Measurements from ENCODE around the gene PEX16.
"Not testable (repeated sequence)": the region's sequence is repeated elsewhere in the genome, so short reads cannot be mapped to it uniquely, and the experiment has no call there.

PEX16 gene

DNA sequence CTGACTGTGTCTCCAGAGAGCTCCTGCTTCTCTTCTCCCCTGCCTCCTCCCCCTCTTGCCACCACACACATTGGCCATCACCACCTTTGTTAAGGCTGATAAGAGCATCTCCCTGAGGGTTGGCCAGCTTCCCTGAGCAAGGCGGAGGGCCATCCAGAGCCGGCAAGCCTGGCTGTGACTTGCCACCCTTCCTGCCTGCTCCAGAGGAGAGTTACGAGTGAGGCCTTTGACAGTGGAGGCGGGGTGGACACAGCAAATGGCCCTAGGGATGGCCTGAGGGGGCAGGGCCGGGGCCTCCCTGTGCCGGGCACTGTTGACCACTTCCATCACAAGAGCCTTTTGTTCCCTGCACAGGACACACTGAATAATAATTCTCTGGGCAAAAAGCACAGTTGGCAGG, 16.1 kb downstream of the PEX16 start:
- Mint-ChIP-seq H3K27me3 (peaks cover 6% of the 10 kb centered on the region), H3K27ac (no peak overlapping the region), H3K9me3 (no peaks in the 10 kb centered on the region), H3K36me3 (no peaks in the 10 kb centered on the region), H3K4me1 (peaks cover 11% of the 10 kb centered on the region), H3K4me3 (no peak overlapping the region)
- ATAC-seq (ENCODE audit: low read depth) (no peak), DNase-seq (ENCODE audit: low spot score in 2 of 2) (no peak)

DNA sequence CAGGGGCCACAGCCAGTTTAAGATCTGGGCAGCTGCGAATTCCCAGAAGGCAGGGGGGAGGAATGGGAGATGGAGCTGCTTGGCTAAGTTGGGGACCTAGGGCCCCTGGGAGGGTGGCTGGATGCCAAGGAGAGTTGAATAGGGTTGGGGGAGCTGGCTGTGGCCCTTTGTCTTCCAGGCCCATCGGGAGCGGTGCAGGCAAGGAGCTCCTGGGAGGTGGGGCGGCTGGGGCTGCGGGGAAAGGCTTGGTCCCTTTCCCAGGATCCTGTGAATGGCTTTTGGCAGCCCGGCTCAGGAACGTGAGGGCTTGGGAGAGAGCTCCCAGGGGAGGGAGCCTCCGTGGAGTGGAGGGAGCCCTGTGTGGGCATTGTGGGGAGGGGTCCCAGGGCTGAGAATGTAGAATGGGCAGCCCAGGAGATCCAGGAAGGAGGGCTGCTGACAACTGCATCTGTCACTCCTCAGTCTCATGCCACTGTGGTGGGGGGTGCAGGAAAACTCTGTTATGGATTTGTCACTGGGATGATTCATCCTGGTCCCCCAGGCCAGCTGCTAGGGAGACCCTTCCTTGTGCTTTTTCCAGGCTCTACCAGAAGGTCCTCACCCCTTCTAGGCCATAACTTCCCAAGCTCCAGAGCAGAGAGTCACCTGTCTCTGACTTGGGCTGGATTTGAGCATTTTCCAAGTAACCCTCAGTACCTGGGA, 16.6 kb downstream of the PEX16 start:
- Mint-ChIP-seq H3K36me3 (no peaks in the 10 kb centered on the region), H3K4me3 (peak overlapping the region; percentile 50), H3K27ac (no peak overlapping the region), H3K27me3 (peaks cover 6% of the 10 kb centered on the region), H3K4me1 (peaks cover 8% of the 10 kb centered on the region), H3K9me3 (no peaks in the 10 kb centered on the region)
- DNase-seq (ENCODE audit: low spot score in 2 of 2) (no peak), ATAC-seq (ENCODE audit: low read depth) (no peak)

DNA sequence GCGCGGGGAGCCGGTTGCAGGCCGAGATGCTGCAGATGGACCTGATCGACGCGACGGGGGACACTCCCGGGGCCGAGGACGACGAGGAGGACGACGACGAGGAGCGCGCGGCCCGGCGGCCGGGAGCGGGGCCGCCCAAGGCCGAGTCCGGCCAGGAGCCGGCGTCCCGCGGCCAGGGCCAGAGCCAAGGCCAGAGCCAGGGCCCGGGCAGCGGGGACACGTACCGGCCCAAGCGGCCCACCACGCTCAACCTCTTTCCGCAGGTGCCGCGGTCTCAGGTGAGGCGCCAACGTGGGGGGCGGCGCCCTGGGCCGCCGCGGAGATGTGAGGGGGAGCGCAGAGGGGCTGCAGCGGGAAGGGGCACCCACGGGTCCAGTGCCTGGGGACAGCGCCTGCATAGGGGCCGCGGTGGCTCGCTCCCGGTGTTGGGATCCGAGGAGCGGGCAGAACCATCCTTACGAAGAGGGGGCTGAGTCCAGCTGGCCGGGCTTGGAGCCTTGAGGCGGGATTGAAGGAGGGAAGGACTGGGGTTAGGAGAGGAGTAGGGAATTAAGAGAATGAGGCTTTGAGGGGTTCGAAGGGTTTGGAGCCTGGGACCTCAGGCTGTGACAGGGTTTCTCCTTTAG, 17.4 kb downstream of the PEX16 start:
- not testable (repeated sequence) for H3K27me3 Mint-ChIP-seq; ATAC-seq (ENCODE audit: low read depth); H3K4me1 Mint-ChIP-seq; DNase-seq (ENCODE audit: low spot score in 2 of 2); H3K36me3 Mint-ChIP-seq; H3K9me3 Mint-ChIP-seq
- H3K27ac Mint-ChIP-seq = peak overlapping the region; percentile 92
- H3K4me3 Mint-ChIP-seq = peak overlapping the region; percentile 79

GRCh38 chr11:45899448-45900174, 18.1 kb downstream of the PEX16 start:
- DNase-seq (ENCODE audit: low spot score in 2 of 2) = peak; percentile 75 to 77
- Mint-ChIP-seq H3K9me3 (no peaks in the 10 kb centered on the region), H3K36me3 (no peaks in the 10 kb centered on the region), H3K4me1 (peaks cover 8% of the 10 kb centered on the region), H3K27ac (peak overlapping the region; percentile 92), H3K4me3 (peak overlapping the region; percentile 79), H3K27me3 (peaks cover 14% of the 10 kb centered on the region)
- peak; percentile 87 for ATAC-seq (ENCODE audit: low read depth)

DNA sequence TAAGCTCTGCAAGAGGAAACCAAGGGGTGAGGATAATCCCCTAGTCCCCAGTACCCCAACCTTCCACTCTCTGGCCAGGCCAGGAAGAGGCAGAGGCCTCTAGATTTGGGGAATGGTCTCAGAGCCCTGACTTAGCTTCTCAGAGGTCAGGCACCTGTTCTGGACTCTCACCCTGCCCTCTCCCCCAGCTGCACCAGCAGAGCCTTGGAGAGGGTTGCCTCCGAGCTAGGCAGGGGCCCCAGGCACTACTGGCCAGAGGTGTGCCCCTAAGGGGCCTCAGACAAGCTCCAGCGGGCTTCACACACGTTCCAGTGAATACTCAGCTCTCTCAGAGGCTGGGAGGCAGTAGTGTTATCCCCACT, 18.6 kb downstream of the PEX16 start:
- DNase-seq (ENCODE audit: low spot score in 2 of 2) (no peak), ATAC-seq (ENCODE audit: low read depth) (no peak)
- Mint-ChIP-seq H3K4me1 (peaks cover 8% of the 10 kb centered on the region), H3K36me3 (no peaks in the 10 kb centered on the region), H3K9me3 (no peaks in the 10 kb centered on the region), H3K27me3 (peaks cover 15% of the 10 kb centered on the region), H3K27ac (peak overlapping the region; percentile 92), H3K4me3 (peak overlapping the region; percentile 79)

DNA sequence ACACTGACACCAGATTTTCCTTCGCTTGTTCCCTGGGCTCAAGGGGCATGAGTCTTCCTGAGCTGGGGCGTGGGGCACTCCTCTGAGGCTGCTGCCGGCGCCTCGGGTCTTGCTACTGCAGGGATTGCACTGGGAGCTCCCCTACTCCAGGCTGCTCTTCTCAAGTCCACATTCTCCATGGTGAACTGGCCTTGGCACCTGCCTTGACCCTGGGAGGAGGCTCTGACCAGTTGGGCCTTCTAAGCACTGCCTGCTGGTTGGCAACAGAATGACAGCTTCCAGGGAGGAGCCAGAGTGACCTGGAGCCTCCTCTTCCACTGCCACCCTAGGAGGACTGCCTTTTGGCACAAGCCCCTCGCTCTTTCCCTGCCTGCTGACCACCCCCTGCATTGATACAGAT, 20.1 kb downstream of the PEX16 start:
- H3K36me3 Mint-ChIP-seq = no peaks in the 10 kb centered on the region
- peaks cover 19% of the 10 kb centered on the region for H3K27me3 Mint-ChIP-seq
- no peaks in the 10 kb centered on the region for H3K9me3 Mint-ChIP-seq
- ATAC-seq (ENCODE audit: low read depth) (no peak), DNase-seq (ENCODE audit: low spot score in 2 of 2) (no peak)
- no peak overlapping the region for H3K27ac Mint-ChIP-seq
- no peak overlapping the region for H3K4me3 Mint-ChIP-seq
- H3K4me1 Mint-ChIP-seq = peaks cover 8% of the 10 kb centered on the region

DNA sequence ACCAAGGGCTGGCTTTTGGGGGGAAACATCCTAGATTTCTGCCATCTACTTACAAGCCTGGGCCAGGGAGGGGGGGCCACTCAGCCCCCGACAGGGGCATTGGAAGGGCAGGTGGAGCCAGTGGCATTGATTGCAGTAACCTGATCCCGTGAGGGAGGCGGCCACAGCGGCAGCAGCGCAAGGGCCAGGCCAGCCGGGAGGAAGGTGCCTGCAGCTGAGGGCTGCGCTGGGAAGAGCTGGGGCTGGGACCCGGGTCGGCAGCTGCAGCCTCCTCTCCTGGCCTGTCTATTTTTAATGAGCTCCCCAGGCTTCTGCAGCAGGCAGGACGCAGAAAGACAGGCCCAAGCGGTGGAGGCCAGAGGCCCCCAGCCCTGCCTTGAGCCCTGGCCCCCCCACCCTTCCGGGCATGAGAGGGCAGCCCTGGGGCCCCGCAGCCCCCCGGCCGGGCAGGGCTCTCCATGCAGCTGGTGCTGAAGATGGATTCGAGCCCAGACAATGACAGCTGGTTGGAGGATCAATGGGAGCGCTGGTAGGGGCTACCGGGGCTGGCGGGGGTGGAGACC, 21.2 kb downstream of the PEX16 start:
- Mint-ChIP-seq H3K27ac (no peak overlapping the region), H3K9me3 (no peaks in the 10 kb centered on the region), H3K36me3 (no peaks in the 10 kb centered on the region), H3K4me1 (peaks cover 6% of the 10 kb centered on the region), H3K27me3 (peaks cover 19% of the 10 kb centered on the region), H3K4me3 (no peak overlapping the region)
- ATAC-seq (ENCODE audit: low read depth) (no peak), DNase-seq (ENCODE audit: low spot score in 2 of 2) (no peak)

GRCh38 chr11:45895553-45896259, 22.0 kb downstream of the PEX16 start:
- DNase-seq (ENCODE audit: low spot score in 2 of 2) = no peak
- Mint-ChIP-seq H3K4me1 (peaks cover 6% of the 10 kb centered on the region), H3K27ac (no peak overlapping the region), H3K27me3 (peaks cover 18% of the 10 kb centered on the region), H3K9me3 (no peaks in the 10 kb centered on the region), H3K36me3 (no peaks in the 10 kb centered on the region), H3K4me3 (no peak overlapping the region)
- ATAC-seq (ENCODE audit: low read depth) = no peak

DNA sequence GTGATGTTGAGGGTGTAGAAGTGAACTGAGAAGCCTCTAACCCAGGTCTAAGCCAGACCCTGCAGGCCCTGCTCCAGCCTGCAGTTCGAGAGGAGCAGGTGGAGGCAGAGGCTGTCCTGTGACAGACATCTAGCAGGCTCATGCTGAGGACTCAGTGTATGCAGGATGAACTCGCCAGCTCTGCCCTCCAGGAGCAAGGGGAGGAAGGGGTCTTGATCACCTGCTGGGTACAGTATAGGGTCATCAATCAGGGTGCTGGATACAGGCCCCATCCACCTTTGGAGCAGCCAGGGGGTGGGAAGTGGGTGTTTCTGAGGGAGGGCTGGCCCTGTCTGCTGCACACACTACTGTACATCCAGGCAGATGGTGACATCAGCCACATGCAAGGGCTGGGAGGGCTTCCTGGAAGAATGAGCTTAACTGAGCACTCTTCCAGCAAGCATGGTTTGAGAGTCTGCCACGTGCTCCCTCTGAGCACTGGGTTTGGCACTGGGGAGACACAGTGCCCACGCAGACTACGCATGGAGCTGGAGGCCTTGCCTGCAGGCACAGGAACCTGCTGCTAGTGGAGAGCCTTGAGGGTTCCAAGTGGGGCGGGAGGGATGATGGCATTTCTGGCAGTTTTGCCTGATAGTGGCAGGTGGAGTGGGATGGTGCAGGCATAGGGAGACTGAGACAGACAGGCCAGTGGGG, 23.0 kb downstream of the PEX16 start:
- Mint-ChIP-seq H3K4me3 (no peak overlapping the region), H3K27me3 (peaks cover 17% of the 10 kb centered on the region), H3K27ac (no peak overlapping the region), H3K4me1 (peaks cover 2% of the 10 kb centered on the region), H3K36me3 (peaks cover 2% of the 10 kb centered on the region), H3K9me3 (no peaks in the 10 kb centered on the region)
- ATAC-seq (ENCODE audit: low read depth) (no peak), DNase-seq (ENCODE audit: low spot score in 2 of 2) (no peak)

DNA sequence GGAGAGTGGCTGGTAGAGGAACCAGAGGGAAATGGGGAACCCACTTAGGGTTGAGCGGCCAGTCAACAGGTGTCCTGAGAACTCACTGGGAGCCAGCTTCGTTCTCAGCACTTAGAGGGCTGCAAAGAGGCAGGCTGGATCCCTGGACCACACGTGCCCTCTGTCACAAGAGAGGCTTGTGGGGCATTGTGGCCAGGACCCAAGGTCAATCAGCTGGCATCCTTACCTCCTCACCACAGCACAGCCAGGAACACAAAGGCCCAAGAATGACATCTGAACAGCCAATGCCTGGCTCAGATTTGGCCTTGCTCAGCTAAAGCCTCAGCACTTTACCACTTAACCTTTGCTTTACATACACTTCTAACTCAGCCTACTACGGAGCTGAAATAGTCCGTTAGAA, 24.8 kb downstream of the PEX16 start:
- H3K4me1 Mint-ChIP-seq = no peaks in the 10 kb centered on the region
- peaks cover 15% of the 10 kb centered on the region for H3K27me3 Mint-ChIP-seq
- ATAC-seq (ENCODE audit: low read depth) (no peak), DNase-seq (ENCODE audit: low spot score in 2 of 2) (no peak)
- H3K27ac Mint-ChIP-seq = no peak overlapping the region
- H3K36me3 Mint-ChIP-seq = peaks cover 2% of the 10 kb centered on the region
- H3K4me3 Mint-ChIP-seq = no peak overlapping the region
- no peaks in the 10 kb centered on the region for H3K9me3 Mint-ChIP-seq

DNA sequence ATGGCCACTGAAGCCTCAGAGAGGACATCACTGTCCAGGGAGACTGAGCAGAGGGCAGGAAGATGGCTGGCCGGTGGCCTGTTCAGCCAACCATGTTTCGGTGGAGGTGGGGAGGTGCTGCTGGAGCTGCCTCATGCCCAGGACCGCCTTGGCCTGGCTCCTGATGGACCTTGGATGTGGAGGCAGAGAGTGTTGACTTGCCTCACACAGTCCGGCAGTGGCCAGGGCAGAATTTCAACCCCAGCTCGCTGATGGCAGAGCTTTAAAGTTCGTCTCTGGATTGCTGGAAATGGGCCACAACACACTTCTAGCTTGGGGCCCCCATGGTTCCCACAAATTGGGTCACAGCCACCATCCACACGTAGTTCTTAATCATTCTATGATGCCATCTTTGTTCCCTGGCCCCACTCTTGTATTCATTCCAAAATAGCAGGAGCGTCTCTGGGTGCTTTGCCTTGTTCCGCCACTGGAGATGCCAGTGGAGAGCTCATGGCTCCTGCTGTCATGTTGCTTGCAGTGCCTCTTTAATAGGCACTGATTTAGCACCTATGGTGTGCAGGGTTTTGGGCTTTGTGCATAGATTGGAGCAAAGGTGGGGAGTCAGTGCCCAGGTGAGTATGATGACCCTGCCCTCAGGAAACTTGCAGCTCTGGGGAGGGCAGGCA, 26.7 kb downstream of the PEX16 start:
- Mint-ChIP-seq H3K4me1 (peaks cover 2% of the 10 kb centered on the region), H3K36me3 (peaks cover 2% of the 10 kb centered on the region), H3K9me3 (no peaks in the 10 kb centered on the region), H3K27ac (no peak overlapping the region), H3K4me3 (no peak overlapping the region), H3K27me3 (peaks cover 15% of the 10 kb centered on the region)
- ATAC-seq (ENCODE audit: low read depth) (no peak), DNase-seq (ENCODE audit: low spot score in 2 of 2) (no peak)

DNA sequence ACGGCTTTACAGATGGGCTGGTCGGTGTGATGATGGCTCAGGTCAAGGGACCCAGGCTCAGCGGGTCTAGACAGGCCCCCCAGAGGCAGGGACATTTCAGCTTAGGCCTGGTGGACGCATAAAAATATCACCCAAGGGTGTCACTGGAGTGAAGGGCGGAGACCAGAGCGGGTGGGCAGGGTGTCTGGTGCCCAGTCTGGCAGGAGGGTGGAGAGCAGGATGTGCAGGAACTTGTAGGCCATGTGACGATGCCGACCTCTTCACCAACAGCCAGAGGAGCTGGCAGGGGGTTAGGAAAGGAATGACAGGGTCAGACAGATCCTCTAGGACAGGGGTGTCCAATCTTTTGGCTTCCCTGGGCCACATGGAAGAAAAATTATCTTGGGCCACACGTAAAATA, 27.7 kb downstream of the PEX16 start:
- DNase-seq (ENCODE audit: low spot score in 2 of 2) = no peak
- Mint-ChIP-seq H3K9me3 (no peaks in the 10 kb centered on the region), H3K4me1 (peaks cover 5% of the 10 kb centered on the region), H3K27me3 (peaks cover 10% of the 10 kb centered on the region), H3K4me3 (no peak overlapping the region), H3K36me3 (peaks cover 2% of the 10 kb centered on the region), H3K27ac (no peak overlapping the region)
- no peak for ATAC-seq (ENCODE audit: low read depth)

DNA sequence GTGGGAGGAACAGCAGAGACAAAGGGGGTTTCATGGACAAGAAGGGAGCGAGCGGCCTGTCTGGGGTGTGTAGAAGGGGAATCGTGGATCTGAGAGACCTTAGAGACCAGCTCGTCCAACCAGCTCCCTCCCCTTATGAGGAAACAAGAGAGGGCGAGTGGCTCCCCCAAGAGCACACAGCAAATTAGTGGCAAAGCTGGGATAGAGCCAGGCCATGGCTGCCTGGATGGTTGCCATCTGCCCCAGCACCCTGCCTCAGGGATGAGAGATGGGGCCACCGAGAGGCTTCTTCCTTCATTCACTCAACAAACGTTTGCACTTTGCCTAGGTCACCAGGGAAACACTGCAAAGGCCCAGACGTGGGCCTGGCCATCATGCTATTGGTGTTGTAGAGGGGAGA, 28.1 kb downstream of the PEX16 start:
- ATAC-seq (ENCODE audit: low read depth) (no peak), DNase-seq (ENCODE audit: low spot score in 2 of 2) (no peak)
- H3K36me3 Mint-ChIP-seq = peaks cover 2% of the 10 kb centered on the region
- peaks cover 6% of the 10 kb centered on the region for H3K27me3 Mint-ChIP-seq
- H3K4me1 Mint-ChIP-seq = peaks cover 9% of the 10 kb centered on the region
- H3K4me3 Mint-ChIP-seq = no peak overlapping the region
- no peaks in the 10 kb centered on the region for H3K9me3 Mint-ChIP-seq
- no peak overlapping the region for H3K27ac Mint-ChIP-seq
